CD4-positive, alpha-beta T cell treated with Interleukin-15 for 4 hours (primary cell): Measurements from ENCODE around the gene DHRS2.
A peak's percentile ranks its signal among the peaks of the same experiment; 100 is the strongest.

Experiments
- DNase-seq: peaks from one replicate; pipeline ENCODE4 v3.0.0-alpha.2; 2020; ENCODE audit warnings: low spot score

Gene DHRS2

GRCh38 chr14:23612802-23613201 lies 23.4 kb upstream of the DHRS2 start:
- DNase-seq = no peak

- no peak for DNase-seq
Observed at GRCh38 chr14:23613242-23614070, 22.7 kb upstream of the DHRS2 start.

- DNase-seq = no peak
Observed at GRCh38 chr14:23614395-23614828, 21.8 kb upstream of the DHRS2 start.

- DNase-seq = no peak
Observed at GRCh38 chr14:23615856-23616255, 20.3 kb upstream of the DHRS2 start.

- no peak for DNase-seq
Observed at GRCh38 chr14:23617539-23617938, 18.6 kb upstream of the DHRS2 start.

GRCh38 chr14:23618415-23618988 lies 17.7 kb upstream of the DHRS2 start:
- no peak for DNase-seq

- no peak for DNase-seq
Observed at GRCh38 chr14:23620177-23620702, 15.9 kb upstream of the DHRS2 start.

GRCh38 chr14:23621204-23621931 lies 14.8 kb upstream of the DHRS2 start:
- DNase-seq = no peak

- DNase-seq = no peak
Observed at GRCh38 chr14:23621932-23622730, 14.0 kb upstream of the DHRS2 start.

GRCh38 chr14:23622990-23623389 lies 13.2 kb upstream of the DHRS2 start:
- no peak for DNase-seq

- DNase-seq = no peak
Observed at GRCh38 chr14:23623962-23624361, 12.2 kb upstream of the DHRS2 start.

GRCh38 chr14:23624830-23625404 lies 11.2 kb upstream of the DHRS2 start:
- no peak for DNase-seq

- DNase-seq = no peak
Observed at GRCh38 chr14:23626946-23627345, 9.2 kb upstream of the DHRS2 start.

- DNase-seq = no peak
Observed at GRCh38 chr14:23627961-23628360, 8.2 kb upstream of the DHRS2 start.

- DNase-seq = no peak
Observed at GRCh38 chr14:23629204-23629603, 7.0 kb upstream of the DHRS2 start.

- DNase-seq = no peak
Observed at GRCh38 chr14:23629832-23630396, 6.2 kb upstream of the DHRS2 start.

GRCh38 chr14:23630687-23631086 lies 5.5 kb upstream of the DHRS2 start:
- DNase-seq = no peak

GRCh38 chr14:23631234-23631633 lies 4.9 kb upstream of the DHRS2 start:
- no peak for DNase-seq

- DNase-seq = peak; percentile 61
Observed at GRCh38 chr14:23631702-23632460, 4.3 kb upstream of the DHRS2 start.

GRCh38 chr14:23632461-23633159 lies 3.6 kb upstream of the DHRS2 start:
- DNase-seq = no peak
